ENCODE results near the gene ASCL3.
A peak's percentile ranks its signal among the peaks of the same experiment; 100 is the strongest.
"Not testable (repeated sequence)": the region's sequence is repeated elsewhere in the genome, so short reads cannot be mapped to it uniquely, and the experiment has no call there.

Gene ASCL3, protein sequence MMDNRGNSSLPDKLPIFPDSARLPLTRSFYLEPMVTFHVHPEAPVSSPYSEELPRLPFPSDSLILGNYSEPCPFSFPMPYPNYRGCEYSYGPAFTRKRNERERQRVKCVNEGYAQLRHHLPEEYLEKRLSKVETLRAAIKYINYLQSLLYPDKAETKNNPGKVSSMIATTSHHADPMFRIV

DNA sequence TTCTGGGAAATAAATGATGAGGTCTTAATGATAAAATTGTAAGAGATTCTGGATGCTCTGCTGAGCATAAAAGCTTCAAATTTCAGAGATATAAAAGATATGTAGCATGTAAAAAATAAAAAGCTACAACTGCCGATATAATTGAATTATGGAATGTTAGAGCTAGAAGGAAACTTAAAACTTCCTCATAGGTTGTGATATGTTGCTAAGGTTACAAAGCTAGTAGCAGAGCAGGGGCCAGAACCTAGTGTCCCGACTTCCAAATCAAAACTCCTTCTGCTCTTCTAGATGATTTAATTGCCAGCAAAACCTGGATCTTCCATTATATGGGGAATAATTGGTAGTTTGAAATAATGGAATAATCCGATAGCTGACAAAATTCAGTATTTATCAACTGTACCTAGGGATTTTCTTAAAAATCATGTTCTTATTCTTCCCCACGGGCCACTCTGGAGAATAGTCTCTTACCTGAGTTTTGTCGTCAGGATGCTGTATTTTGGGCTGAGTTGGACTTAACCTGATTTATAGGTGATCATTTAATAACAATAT is at the start of gene ASCL3:
ASCL3 (minus strand) TSS at position 499 of the 549 bp plus-strand sequence. CDS start 4,855 bp downstream, outside the sequence.
- DNase-seq (ENCODE audit: low read depth), result no peak
- H3K4me3 ChIP-seq (ENCODE audit: control insufficient read depth, low read depth, low read length), result no peak within 1 kb of the TSS
- TF ChIP-seq, protein P1, sequence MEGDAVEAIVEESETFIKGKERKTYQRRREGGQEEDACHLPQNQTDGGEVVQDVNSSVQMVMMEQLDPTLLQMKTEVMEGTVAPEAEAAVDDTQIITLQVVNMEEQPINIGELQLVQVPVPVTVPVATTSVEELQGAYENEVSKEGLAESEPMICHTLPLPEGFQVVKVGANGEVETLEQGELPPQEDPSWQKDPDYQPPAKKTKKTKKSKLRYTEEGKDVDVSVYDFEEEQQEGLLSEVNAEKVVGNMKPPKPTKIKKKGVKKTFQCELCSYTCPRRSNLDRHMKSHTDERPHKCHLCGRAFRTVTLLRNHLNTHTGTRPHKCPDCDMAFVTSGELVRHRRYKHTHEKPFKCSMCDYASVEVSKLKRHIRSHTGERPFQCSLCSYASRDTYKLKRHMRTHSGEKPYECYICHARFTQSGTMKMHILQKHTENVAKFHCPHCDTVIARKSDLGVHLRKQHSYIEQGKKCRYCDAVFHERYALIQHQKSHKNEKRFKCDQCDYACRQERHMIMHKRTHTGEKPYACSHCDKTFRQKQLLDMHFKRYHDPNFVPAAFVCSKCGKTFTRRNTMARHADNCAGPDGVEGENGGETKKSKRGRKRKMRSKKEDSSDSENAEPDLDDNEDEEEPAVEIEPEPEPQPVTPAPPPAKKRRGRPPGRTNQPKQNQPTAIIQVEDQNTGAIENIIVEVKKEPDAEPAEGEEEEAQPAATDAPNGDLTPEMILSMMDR (IDR thresholded peaks at IDR 0.05; ENCODE audit: control insufficient read depth, insufficient read depth, low read depth, low read length, missing control alignments), result no peak

DNA sequence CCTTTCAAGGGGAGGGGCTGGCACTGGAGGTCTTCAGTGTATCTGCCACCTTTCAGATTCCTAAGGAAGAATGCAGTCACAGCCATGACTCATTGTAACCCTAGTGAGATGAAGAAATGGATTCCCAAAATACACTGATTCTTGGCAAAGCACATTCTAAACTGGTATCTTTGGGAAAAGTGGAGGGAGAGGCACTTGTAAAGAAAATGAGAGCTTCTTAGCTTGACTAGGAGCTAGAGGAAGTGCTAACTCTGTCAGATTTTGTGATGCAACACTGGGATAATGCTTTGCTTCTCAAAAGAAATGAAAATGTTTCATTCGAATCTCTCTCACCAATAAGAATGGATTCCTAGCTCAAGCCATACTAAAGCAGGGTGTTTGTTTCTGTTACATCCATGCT is 46.6 kb upstream of the ASCL3 start:
- H3K4me3 ChIP-seq (ENCODE audit: control insufficient read depth, low read depth, low read length), result no peak overlapping the region
- TF ChIP-seq, protein P1 (IDR thresholded peaks at IDR 0.05; ENCODE audit: control insufficient read depth, insufficient read depth, low read depth, low read length, missing control alignments), result no peak
- peak; percentile 40 for DNase-seq (ENCODE audit: low read depth)

DNA sequence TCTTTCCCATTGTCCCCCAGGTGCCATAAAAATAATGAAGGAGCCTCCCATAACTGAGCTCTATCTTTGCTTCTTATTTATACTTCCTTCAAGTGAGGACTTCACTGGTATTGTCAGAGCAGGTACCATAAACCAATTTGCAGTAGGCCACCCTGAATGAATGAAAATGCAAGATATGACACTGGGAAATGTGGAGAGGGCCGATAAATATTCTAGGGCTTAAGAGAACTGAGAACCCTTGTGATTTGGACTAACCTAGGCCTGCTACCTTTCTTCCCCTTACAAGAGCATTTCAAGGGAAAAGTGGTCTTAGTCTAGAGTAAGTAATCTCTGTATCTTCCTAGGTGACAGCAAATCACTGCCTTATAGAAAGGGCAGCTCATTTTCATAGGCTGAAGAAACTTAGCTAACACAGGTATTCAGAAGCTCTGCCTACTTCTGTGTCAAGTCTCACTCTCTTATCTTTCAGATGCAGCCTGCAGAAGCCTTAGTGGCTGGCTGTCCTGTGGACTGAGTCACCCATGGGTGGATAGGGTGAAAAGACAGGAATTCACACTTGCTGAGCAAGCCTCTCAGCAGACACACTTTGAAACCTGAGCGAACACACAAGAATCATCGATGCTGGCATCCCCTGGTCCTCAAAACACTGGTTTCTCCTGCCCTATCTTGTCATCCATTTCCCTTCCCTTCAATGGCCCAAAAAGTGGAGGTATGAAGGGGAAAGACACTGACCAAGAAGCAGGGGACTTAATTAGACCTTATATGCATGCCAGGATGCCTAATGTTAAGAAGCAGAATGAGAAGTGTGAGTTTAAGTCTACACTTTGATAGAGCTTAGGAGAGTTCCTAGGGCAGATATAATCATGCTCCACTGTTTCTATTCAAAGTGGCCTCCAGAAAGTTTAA is 45.8 kb upstream of the ASCL3 start:
- DNase-seq (ENCODE audit: low read depth), result no peak
- no peak overlapping the region for H3K4me3 ChIP-seq (ENCODE audit: control insufficient read depth, low read depth, low read length)
- TF ChIP-seq, protein P1 (IDR thresholded peaks at IDR 0.05; ENCODE audit: control insufficient read depth, insufficient read depth, low read depth, low read length, missing control alignments), result no peak

DNA sequence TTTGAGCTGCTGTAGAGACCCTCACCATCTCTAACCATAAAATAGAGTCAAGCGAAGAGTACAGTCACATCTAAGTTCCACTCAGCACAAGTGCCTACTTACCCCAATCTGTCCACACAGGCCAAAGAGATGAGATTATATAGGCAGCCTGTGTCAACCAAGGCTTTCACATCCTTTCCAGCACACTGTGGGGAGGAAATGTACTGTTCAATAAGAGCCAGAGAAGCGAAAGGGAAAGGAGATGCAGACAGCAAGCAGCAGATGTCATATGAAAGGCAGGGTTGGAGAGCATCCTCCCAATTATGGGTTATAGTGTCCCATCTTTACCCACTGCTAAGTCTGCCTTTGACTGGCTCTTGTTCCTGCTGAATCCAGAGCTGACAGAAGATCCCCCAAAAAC is 44.6 kb upstream of the ASCL3 start:
- no peak overlapping the region for H3K4me3 ChIP-seq (ENCODE audit: control insufficient read depth, low read depth, low read length)
- TF ChIP-seq, protein P1 (IDR thresholded peaks at IDR 0.05; ENCODE audit: control insufficient read depth, insufficient read depth, low read depth, low read length, missing control alignments), result no peak
- DNase-seq (ENCODE audit: low read depth), result no peak

DNA sequence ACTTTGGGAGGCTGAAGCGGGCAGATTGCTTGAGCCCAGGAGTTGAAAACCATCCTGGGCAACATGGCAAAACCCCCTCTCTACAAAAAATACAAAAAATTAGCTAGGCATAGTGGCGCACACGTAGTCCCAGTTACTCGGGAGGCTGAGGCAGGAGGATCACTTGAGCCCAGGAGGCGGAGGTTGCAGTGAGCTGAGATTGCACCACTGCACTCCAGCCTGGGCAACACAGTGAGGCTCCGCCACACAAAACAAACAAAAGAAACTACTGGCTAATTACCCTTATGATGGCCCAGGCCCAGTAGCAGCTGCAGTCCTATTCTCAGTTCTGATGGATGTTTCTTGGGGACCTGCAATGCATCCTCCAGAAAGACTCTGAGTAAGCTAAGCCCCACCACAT is 44.0 kb upstream of the ASCL3 start:
- H3K4me3 ChIP-seq (ENCODE audit: control insufficient read depth, low read depth, low read length), result not testable (repeated sequence)

DNA sequence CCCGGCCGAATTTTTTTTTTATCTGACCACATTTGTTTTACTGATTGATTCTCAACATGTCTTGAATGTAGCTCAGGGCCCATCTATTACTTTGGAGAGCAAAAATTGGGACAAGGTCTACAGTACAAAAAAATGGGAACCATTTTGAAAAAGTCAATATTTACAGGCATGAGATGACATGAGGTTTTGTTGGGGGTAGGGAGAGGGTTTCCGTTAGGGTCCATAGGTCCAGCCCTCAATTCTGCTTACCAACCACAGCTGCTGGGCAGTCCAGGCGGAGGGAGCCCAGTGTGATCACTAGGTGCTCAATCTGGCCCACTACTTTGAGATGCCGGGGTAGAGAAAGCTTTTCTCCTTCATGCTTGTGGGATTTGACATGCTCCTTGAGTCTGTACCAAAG is 42.6 kb upstream of the ASCL3 start:
- H3K4me3 ChIP-seq (ENCODE audit: control insufficient read depth, low read depth, low read length), result no peak overlapping the region
- TF ChIP-seq, protein P1 (IDR thresholded peaks at IDR 0.05; ENCODE audit: control insufficient read depth, insufficient read depth, low read depth, low read length, missing control alignments), result no peak
- no peak for DNase-seq (ENCODE audit: low read depth)

More for the DNA sequence above, 44.0 kb upstream of the ASCL3 start:
- DNase-seq (ENCODE audit: low read depth), result not testable (repeated sequence)

DNA sequence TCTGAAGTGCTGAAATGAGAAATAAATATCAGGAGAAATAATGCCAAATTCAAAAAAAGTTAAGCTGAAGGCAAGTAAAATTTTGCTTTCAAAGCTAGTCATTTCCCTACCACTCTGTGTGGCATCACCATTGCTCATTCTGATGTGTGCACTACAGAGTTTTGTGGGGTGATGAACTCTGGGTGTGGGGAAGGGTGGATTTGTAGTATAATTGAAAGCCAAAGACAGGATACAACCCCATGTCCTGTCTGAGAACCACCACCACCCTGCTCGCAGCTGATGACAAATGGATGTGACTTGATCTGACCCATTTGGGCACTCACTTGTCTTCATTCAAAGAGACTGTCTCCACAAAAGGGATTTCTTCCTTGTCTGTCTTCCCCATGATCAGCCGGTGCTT is 40.7 kb upstream of the ASCL3 start:
- TF ChIP-seq, protein P1 (IDR thresholded peaks at IDR 0.05; ENCODE audit: control insufficient read depth, insufficient read depth, low read depth, low read length, missing control alignments), result no peak
- H3K4me3 ChIP-seq (ENCODE audit: control insufficient read depth, low read depth, low read length), result no peak overlapping the region
- no peak for DNase-seq (ENCODE audit: low read depth)

Measured in AG09309 (cell line).